Measurements from ENCODE around the gene PCDH17. TPM values are rescaled to one million over a fixed set of nuclear protein-coding genes. Genes with fewer than 3 reads are reported as not detected.

PCDH17 gene
- total RNA-seq, 2 donors from 2014 or later, result 2.1 to 2.4 TPM

- TF ChIP-seq CTCF (IDR thresholded peaks at IDR 0.05), result no peak
- H3K27ac ChIP-seq, result no peak overlapping the region
- intact Hi-C loops (cut with DNase I), result no loop called here
- H3K27me3 ChIP-seq, result no peaks in the 10 kb centered on the region
- no peak for DNase-seq
- H3K9ac ChIP-seq (ENCODE audit: low read depth in 2 of 2, low read length in 2 of 2), result no peak overlapping the region
- no peaks in the 10 kb centered on the region for H3K36me3 ChIP-seq
- no peaks in the 10 kb centered on the region for H3K4me1 ChIP-seq
- no peak overlapping the region for H3K4me3 ChIP-seq
- H3K9me3 ChIP-seq, result no peaks in the 10 kb centered on the region
Measured at GRCh38 chr13:57653229-57653989, 21.9 kb downstream of the PCDH17 start.

GRCh38 chr13:57665481-57665880 is 33.9 kb downstream of the PCDH17 start:
- no peak overlapping the region for H3K27ac ChIP-seq
- no peaks in the 10 kb centered on the region for H3K4me1 ChIP-seq
- TF ChIP-seq CTCF (IDR thresholded peaks at IDR 0.05), result no peak
- H3K27me3 ChIP-seq, result no peaks in the 10 kb centered on the region
- intact Hi-C loops (cut with DNase I), result no loop called here
- no peak for DNase-seq
- no peak overlapping the region for H3K9ac ChIP-seq (ENCODE audit: low read depth in 2 of 2, low read length in 2 of 2)
- H3K36me3 ChIP-seq, result no peaks in the 10 kb centered on the region
- no peak overlapping the region for H3K4me3 ChIP-seq
- H3K9me3 ChIP-seq, result no peaks in the 10 kb centered on the region

- no peaks in the 10 kb centered on the region for H3K9me3 ChIP-seq
- H3K27me3 ChIP-seq, result no peaks in the 10 kb centered on the region
- no peaks in the 10 kb centered on the region for H3K36me3 ChIP-seq
- no peak overlapping the region for H3K9ac ChIP-seq (ENCODE audit: low read depth in 2 of 2, low read length in 2 of 2)
- H3K4me3 ChIP-seq, result no peak overlapping the region
- no peaks in the 10 kb centered on the region for H3K4me1 ChIP-seq
- intact Hi-C loops (cut with DNase I), result no loop called here
- no peak for DNase-seq
- H3K27ac ChIP-seq, result no peak overlapping the region
- TF ChIP-seq CTCF (IDR thresholded peaks at IDR 0.05), result no peak
Measured at GRCh38 chr13:57666131-57666953, 34.8 kb downstream of the PCDH17 start.

GRCh38 chr13:57672168-57672567 is 40.6 kb downstream of the PCDH17 start:
- Histone ChIP-seq H3K36me3 (no peaks in the 10 kb centered on the region), H3K4me3 (no peak overlapping the region), H3K9ac (ENCODE audit: low read depth in 2 of 2, low read length in 2 of 2) (no peak overlapping the region), H3K27ac (no peak overlapping the region), H3K4me1 (no peaks in the 10 kb centered on the region), H3K9me3 (no peaks in the 10 kb centered on the region), H3K27me3 (no peaks in the 10 kb centered on the region)
- no peak for DNase-seq
- TF ChIP-seq CTCF (IDR thresholded peaks at IDR 0.05), result no peak
- intact Hi-C loops (cut with DNase I), result no loop called here

GRCh38 chr13:57673197-57673596 is 41.7 kb downstream of the PCDH17 start:
- DNase-seq, result no peak
- Histone ChIP-seq H3K9me3 (no peaks in the 10 kb centered on the region), H3K36me3 (no peaks in the 10 kb centered on the region), H3K4me1 (no peaks in the 10 kb centered on the region), H3K27ac (no peak overlapping the region), H3K9ac (ENCODE audit: low read depth in 2 of 2, low read length in 2 of 2) (no peak overlapping the region), H3K4me3 (no peak overlapping the region), H3K27me3 (no peaks in the 10 kb centered on the region)
- no peak for TF ChIP-seq CTCF (IDR thresholded peaks at IDR 0.05)
- intact Hi-C loops (cut with DNase I), result no loop called here
